ENCODE results near the gene HUWE1.

The HUWE1 gene

GRCh38 chrX:53644751-53645150 lies 41.8 kb downstream of the HUWE1 start:
- H3K4me3 ChIP-seq (replicated peaks; ENCODE audit: low read depth, low read length) = no peak overlapping the region
- TF ChIP-seq CTCF (IDR thresholded peaks at IDR 0.05; ENCODE audit: low read length, missing control alignments) = no peak
- no peak for DNase-seq (ENCODE audit: low read depth)

- no peak for DNase-seq (ENCODE audit: low read depth)
- H3K4me3 ChIP-seq (replicated peaks; ENCODE audit: low read depth, low read length) = no peak overlapping the region
- TF ChIP-seq CTCF (IDR thresholded peaks at IDR 0.05; ENCODE audit: low read length, missing control alignments) = no peak
Measured at GRCh38 chrX:53642337-53642736, 44.2 kb downstream of the HUWE1 start.

- DNase-seq (ENCODE audit: low read depth) = no peak
- no peak overlapping the region for H3K4me3 ChIP-seq (replicated peaks; ENCODE audit: low read depth, low read length)
- no peak for TF ChIP-seq CTCF (IDR thresholded peaks at IDR 0.05; ENCODE audit: low read length, missing control alignments)
Measured at GRCh38 chrX:53639257-53639656, 47.3 kb downstream of the HUWE1 start.

- no peak overlapping the region for H3K4me3 ChIP-seq (replicated peaks; ENCODE audit: low read depth, low read length)
- DNase-seq (ENCODE audit: low read depth) = no peak
- no peak for TF ChIP-seq CTCF (IDR thresholded peaks at IDR 0.05; ENCODE audit: low read length, missing control alignments)
Measured at GRCh38 chrX:53637479-53637878, 49.0 kb downstream of the HUWE1 start.

GRCh38 chrX:53631156-53631555 lies 55.4 kb downstream of the HUWE1 start:
- peak; percentile 20 for DNase-seq (ENCODE audit: low read depth)
- no peak overlapping the region for H3K4me3 ChIP-seq (replicated peaks; ENCODE audit: low read depth, low read length)
- TF ChIP-seq CTCF (IDR thresholded peaks at IDR 0.05; ENCODE audit: low read length, missing control alignments) = no peak

GRCh38 chrX:53630261-53630660 lies 56.3 kb downstream of the HUWE1 start:
- no peak overlapping the region for H3K4me3 ChIP-seq (replicated peaks; ENCODE audit: low read depth, low read length)
- DNase-seq (ENCODE audit: low read depth) = no peak
- no peak for TF ChIP-seq CTCF (IDR thresholded peaks at IDR 0.05; ENCODE audit: low read length, missing control alignments)

- no peak for TF ChIP-seq CTCF (IDR thresholded peaks at IDR 0.05; ENCODE audit: low read length, missing control alignments)
- DNase-seq (ENCODE audit: low read depth) = no peak
- no peak overlapping the region for H3K4me3 ChIP-seq (replicated peaks; ENCODE audit: low read depth, low read length)
Measured at GRCh38 chrX:53622431-53622830, 64.1 kb downstream of the HUWE1 start.

Data from fibroblast of pulmonary artery (primary cell).